ENCODE measurements around the gene RABGAP1L.

- no peak for TF ChIP-seq CTCF (IDR thresholded peaks at IDR 0.05)
- TF ChIP-seq, protein P1, sequence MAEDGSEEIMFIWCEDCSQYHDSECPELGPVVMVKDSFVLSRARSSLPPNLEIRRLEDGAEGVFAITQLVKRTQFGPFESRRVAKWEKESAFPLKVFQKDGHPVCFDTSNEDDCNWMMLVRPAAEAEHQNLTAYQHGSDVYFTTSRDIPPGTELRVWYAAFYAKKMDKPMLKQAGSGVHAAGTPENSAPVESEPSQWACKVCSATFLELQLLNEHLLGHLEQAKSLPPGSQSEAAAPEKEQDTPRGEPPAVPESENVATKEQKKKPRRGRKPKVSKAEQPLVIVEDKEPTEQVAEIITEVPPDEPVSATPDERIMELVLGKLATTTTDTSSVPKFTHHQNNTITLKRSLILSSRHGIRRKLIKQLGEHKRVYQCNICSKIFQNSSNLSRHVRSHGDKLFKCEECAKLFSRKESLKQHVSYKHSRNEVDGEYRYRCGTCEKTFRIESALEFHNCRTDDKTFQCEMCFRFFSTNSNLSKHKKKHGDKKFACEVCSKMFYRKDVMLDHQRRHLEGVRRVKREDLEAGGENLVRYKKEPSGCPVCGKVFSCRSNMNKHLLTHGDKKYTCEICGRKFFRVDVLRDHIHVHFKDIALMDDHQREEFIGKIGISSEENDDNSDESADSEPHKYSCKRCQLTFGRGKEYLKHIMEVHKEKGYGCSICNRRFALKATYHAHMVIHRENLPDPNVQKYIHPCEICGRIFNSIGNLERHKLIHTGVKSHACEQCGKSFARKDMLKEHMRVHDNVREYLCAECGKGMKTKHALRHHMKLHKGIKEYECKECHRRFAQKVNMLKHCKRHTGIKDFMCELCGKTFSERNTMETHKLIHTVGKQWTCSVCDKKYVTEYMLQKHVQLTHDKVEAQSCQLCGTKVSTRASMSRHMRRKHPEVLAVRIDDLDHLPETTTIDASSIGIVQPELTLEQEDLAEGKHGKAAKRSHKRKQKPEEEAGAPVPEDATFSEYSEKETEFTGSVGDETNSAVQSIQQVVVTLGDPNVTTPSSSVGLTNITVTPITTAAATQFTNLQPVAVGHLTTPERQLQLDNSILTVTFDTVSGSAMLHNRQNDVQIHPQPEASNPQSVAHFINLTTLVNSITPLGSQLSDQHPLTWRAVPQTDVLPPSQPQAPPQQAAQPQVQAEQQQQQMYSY (CRISPR knock-in tag; IDR thresholded peaks at IDR 0.05): no peak
- TF ChIP-seq, protein P2, sequence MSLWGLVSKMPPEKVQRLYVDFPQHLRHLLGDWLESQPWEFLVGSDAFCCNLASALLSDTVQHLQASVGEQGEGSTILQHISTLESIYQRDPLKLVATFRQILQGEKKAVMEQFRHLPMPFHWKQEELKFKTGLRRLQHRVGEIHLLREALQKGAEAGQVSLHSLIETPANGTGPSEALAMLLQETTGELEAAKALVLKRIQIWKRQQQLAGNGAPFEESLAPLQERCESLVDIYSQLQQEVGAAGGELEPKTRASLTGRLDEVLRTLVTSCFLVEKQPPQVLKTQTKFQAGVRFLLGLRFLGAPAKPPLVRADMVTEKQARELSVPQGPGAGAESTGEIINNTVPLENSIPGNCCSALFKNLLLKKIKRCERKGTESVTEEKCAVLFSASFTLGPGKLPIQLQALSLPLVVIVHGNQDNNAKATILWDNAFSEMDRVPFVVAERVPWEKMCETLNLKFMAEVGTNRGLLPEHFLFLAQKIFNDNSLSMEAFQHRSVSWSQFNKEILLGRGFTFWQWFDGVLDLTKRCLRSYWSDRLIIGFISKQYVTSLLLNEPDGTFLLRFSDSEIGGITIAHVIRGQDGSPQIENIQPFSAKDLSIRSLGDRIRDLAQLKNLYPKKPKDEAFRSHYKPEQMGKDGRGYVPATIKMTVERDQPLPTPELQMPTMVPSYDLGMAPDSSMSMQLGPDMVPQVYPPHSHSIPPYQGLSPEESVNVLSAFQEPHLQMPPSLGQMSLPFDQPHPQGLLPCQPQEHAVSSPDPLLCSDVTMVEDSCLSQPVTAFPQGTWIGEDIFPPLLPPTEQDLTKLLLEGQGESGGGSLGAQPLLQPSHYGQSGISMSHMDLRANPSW (CRISPR knock-in tag; conservative IDR thresholded peaks at IDR 0.05; ENCODE audit: low read depth): no peak
Observed at GRCh38 chr1:174690266-174690665, 530.9 kb downstream of the RABGAP1L start.
